Measurements from ENCODE around the gene DSPP.
"Not testable (repeated sequence)": the region's sequence is repeated elsewhere in the genome, so short reads cannot be mapped to it uniquely, and the experiment has no call there.

DSPP gene

GRCh38 chr4:87608229-87608628 is at the start of gene DSPP:
Gene DSPP, plus strand, starts transcription at chr4:87608529. Its CDS starts 2,380 bp downstream, at chr4:87610909.
- DNase-seq (ENCODE audit: low read depth) = no peak

- DNase-seq (ENCODE audit: low read depth) = no peak
These were observed 49.1 kb upstream of the DSPP start for GRCh38 chr4:87559090-87559837.

- DNase-seq (ENCODE audit: low read depth) = no peak
These were observed 47.5 kb upstream of the DSPP start for GRCh38 chr4:87560802-87561201.

- no peak for DNase-seq (ENCODE audit: low read depth)
These were observed 42.6 kb upstream of the DSPP start for GRCh38 chr4:87565746-87566145.

GRCh38 chr4:87566276-87566675 is 42.1 kb upstream of the DSPP start:
- DNase-seq (ENCODE audit: low read depth) = no peak

GRCh38 chr4:87567191-87567590 is 41.1 kb upstream of the DSPP start:
- DNase-seq (ENCODE audit: low read depth) = no peak

GRCh38 chr4:87570290-87570805 is 38.0 kb upstream of the DSPP start:
- DNase-seq (ENCODE audit: low read depth) = no peak

- DNase-seq (ENCODE audit: low read depth) = not testable (repeated sequence)
These were observed 34.0 kb upstream of the DSPP start for GRCh38 chr4:87574376-87574775.

- DNase-seq (ENCODE audit: low read depth) = no peak
These were observed 33.3 kb upstream of the DSPP start for GRCh38 chr4:87574996-87575395.

GRCh38 chr4:87575408-87575807 is 32.9 kb upstream of the DSPP start:
- no peak for DNase-seq (ENCODE audit: low read depth)

GRCh38 chr4:87575983-87576382 is 32.3 kb upstream of the DSPP start:
- DNase-seq (ENCODE audit: low read depth) = no peak

- DNase-seq (ENCODE audit: low read depth) = no peak
These were observed 28.9 kb upstream of the DSPP start for GRCh38 chr4:87579478-87579877.

GRCh38 chr4:87580057-87580456 is 28.3 kb upstream of the DSPP start:
- no peak for DNase-seq (ENCODE audit: low read depth)

- DNase-seq (ENCODE audit: low read depth) = no peak
These were observed 24.0 kb upstream of the DSPP start for GRCh38 chr4:87584222-87584908.

- DNase-seq (ENCODE audit: low read depth) = no peak
These were observed 18.8 kb upstream of the DSPP start for GRCh38 chr4:87589531-87589930.

- DNase-seq (ENCODE audit: low read depth) = no peak
These were observed 16.2 kb upstream of the DSPP start for GRCh38 chr4:87592124-87592523.

GRCh38 chr4:87601361-87601760 is 7.0 kb upstream of the DSPP start:
- DNase-seq (ENCODE audit: low read depth) = no peak

- DNase-seq (ENCODE audit: low read depth) = no peak
These were observed 6.1 kb downstream of the DSPP start for GRCh38 chr4:87614292-87614890.

- no peak for DNase-seq (ENCODE audit: low read depth)
These were observed 7.9 kb downstream of the DSPP start for GRCh38 chr4:87616268-87616667.

GRCh38 chr4:87620086-87620485 is 11.8 kb downstream of the DSPP start:
- DNase-seq (ENCODE audit: low read depth) = no peak

GRCh38 chr4:87620491-87620890 is 12.2 kb downstream of the DSPP start:
- DNase-seq (ENCODE audit: low read depth) = no peak

GRCh38 chr4:87622303-87622702 is 14.0 kb downstream of the DSPP start:
- DNase-seq (ENCODE audit: low read depth) = no peak

- no peak for DNase-seq (ENCODE audit: low read depth)
These were observed 16.4 kb downstream of the DSPP start for GRCh38 chr4:87624698-87625097.

All from activated gamma-delta T cell treated with anti-CD3 and anti-CD28 coated beads, Interleukin-2, amount 50 U/mL, for 16 hours (primary cell).